Measurements from ENCODE around the gene EIF6.

The EIF6 gene

GRCh38 chr20:35293303-35294292 lies 9.0 kb upstream of the EIF6 start:
- DNase-seq (ENCODE audit: low read depth in 2 of 2) = no peak

GRCh38 chr20:35292504-35293285 lies 8.1 kb upstream of the EIF6 start:
- DNase-seq (ENCODE audit: low read depth in 2 of 2) = no peak

- no peak for DNase-seq (ENCODE audit: low read depth in 2 of 2)
Observed at GRCh38 chr20:35291654-35292503, 7.3 kb upstream of the EIF6 start, which contains the start of gene FAM83C. FAM83C (minus strand) TSS chr20:35292425; CDS start chr20:35292304, 121 bp downstream.

- DNase-seq (ENCODE audit: low read depth in 2 of 2) = no peak
Observed at GRCh38 chr20:35290887-35291417, 6.4 kb upstream of the EIF6 start.

DNA sequence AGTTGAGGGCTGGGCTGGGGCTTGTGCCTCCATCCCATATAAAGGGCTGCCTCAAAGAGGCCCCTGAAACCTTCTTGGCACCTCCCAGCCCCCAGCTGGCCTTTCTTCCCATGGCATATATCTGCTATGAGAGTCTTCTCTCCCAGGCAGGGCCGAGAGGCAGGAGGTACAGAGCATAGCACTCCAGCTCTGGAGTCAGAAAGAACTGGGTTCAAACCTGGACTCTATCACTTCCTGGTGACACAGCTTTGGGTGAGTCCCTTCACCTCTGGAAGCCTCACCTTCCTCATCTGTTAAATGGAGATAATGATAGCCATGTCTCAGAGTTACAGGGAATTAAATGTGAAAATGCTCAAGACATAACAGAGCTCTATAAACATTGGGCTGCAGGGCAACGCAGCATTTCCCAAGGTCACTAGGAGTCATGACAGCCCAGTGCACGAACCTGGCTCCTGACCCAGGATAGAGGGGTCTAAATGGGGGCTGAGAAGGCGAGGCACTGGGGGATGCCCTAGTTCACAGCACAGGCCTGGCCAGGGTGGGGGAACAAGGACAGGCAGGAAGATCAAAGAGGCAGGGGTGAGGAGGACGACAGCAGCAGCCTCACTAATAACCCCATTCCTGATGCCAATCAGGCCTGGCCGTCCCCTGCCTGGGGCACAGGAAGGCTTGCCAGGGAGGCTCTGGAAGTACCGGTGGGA lies 5.8 kb upstream of the EIF6 start:
- no peak for DNase-seq (ENCODE audit: low read depth in 2 of 2)

GRCh38 chr20:35288325-35289060 lies 3.9 kb upstream of the EIF6 start:
- no peak for DNase-seq (ENCODE audit: low read depth in 2 of 2)

DNA sequence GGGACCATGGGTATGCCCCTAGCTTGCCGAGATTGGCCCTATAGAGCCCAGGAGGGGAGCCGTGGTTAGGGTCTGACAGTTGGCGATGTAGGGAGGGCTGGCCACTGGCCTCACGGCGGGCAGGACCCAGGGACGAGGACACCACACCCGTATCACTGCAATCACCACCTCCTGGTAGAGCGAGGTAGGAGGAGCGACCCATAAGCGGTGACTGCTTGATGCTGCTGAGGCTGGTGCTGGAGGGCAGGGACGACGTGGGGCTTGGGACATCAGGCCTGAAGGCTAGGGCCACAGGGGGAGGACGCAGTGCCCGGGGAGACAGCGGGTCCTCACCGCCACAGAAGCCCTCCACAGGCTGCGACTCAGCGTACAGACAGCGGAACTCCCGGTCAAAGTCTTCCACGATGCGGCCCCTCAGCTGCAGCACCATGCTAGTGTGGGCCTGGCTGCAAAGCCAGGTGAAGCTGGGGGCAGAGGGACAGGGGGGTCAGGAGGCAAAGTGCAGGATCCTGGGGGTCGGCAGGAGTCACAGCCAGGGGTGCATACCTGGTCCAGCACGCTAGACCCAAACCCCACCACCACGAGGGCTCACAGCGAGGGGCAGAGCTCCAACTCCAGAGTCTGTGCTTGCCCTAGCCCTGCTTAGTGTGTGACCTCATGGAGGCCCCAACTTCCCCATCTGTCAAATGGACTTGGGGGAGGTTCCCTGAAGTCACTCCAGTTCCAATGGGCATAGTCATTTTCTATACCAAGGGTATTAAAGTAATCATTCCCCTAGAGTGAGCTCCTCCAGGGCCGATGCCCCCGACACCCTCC lies 3.1 kb upstream of the EIF6 start:
- no peak for DNase-seq (ENCODE audit: low read depth in 2 of 2)

DNA sequence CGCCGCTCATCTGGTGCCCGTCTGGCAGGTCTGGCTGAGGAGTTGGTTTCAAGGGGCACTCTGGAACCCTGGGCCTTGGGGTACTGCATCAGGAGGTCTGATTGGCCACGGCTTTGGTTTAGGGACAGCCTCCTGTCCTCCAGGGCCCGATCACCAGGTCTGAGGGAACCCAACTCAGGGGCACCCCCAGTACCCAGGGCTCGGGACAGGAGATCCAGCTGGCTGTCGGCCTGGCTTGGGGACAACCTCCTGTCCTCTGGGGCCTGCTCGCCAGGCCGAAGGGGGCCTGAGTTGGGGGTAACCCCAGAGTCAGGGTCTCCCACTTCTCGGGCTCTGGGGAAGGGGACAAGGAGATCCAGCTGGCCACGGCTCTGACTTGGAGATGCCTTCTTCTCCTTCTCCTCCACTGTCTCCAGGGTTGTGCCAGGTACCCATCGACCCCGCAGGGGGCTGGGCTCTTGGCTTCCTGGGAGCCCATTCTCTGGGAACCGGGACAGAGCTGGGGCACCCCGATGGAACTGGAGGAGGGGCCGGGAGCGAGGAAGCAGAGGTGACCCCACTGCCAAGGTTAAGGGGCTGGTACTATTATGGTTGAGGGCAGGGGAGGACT lies 2.4 kb upstream of the EIF6 start:
- no peak for DNase-seq (ENCODE audit: low read depth in 2 of 2)

GRCh38 chr20:35286077-35286898 lies 1.7 kb upstream of the EIF6 start:
- DNase-seq (ENCODE audit: low read depth in 2 of 2) = no peak

GRCh38 chr20:35285806-35286076 lies 1.2 kb upstream of the EIF6 start:
- no peak for DNase-seq (ENCODE audit: low read depth in 2 of 2)

GRCh38 chr20:35284992-35285805 lies 627 bp upstream of the EIF6 start:
- DNase-seq (ENCODE audit: low read depth in 2 of 2) = no peak

DNA sequence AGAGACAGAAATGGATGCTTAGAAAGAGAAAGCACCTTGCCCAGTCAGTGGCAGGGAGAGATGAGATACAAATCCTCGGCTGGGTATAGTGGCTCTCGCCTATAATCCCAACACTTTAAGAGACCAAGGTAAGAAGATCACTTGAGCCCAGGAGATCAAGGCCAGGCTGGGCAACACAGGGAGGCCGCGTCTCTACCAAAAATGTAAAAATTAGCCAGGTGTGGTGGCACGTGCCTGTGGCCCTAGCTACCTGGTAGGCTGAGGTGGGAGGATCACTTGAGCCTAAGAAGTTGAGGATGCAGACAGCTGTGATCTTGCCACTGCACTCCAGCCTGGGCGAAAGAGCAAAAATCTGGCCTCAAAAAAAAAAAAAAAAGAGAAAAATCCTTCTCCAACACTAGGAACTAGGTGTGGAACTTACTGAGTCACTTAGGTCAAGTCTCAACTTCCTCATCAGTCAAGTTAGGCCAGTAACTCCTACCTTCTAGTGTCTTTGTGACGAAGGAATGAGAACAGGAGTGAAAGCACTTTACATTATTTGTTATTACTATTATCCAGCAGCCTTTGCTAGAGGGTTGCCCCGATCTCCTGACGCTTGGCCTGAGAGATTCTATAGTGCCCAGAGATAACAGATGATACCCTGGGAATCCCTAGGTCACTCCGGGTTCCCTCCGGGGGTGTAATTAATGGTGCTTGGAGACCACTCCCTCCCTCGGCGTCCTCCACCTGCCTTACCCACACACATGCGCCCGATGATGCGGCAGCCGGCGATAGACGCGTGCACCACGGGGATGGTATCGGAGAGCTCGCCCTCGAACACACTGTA lies 918 bp downstream of the EIF6 start:
- no peak for DNase-seq (ENCODE audit: low read depth in 2 of 2)

DNA sequence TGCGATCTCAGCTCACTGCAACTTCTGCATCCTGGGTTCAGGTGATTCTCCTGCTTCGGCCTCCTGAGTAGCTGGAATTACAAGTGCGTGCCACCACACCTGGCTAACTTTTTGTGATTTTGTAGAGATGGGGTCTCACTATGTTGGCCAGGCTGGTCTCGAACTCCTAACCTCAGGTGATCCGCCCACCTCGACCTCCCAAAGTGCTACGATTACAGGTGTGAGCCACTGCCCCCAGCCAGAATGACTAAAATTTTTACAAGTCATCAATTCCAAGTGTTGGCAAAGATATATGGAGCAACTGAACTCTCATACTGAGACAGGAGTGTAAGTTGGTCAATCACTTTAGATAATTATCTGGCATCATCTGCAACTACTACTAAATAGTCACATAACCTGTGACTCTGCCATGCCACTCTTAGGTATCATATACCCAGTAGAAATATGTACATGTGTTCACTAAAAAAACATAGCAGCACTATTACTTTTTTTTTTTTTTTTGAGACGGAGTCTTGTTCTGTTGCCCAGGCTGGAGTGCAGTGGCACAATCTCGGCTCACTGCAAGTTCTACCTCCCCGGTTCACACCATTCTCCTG lies 3.0 kb downstream of the EIF6 start:
- DNase-seq (ENCODE audit: low read depth in 2 of 2) = no peak

DNA sequence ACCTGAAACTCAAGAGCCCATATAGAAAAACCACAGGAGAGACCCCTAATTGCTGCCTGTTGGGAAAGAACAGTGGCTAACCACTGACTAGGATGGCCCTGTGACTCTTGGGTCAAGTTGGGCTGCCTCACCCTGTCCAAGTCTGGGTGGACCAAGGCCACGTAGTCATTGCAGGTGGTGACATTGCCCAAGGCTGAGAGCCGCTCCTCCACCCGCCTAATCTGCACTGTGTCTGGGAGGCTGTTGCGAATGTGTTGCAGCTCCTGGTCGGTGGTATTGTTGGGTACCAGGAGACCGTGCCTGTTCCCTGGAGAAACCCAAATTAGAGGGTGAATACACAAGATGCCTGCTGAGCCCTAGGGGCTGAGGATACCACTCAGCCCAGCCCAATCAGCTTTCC lies 4.0 kb downstream of the EIF6 start:
- DNase-seq (ENCODE audit: low read depth in 2 of 2) = no peak

- no peak for DNase-seq (ENCODE audit: low read depth in 2 of 2)
Observed at GRCh38 chr20:35279533-35280174, 4.9 kb downstream of the EIF6 start.

DNA sequence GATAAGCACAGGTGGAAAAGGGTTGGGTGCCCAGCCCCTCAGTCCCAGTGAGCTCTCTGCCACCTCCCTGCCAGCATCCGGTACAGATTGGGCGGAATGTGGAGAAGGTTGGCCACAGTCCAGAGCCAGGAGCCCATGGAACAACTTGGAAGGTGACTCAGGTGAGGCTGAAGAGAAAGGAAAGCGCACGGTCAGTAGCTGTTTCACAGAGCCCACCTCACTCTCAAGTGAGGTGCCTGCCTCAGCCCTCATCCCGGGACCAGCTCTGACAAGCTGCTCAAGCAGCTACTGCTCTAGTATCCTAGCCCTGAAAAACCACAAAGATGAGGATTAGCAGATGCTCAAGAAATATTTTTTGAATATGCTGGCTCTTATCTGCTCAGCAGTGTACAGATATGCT lies 5.5 kb downstream of the EIF6 start:
- no peak for DNase-seq (ENCODE audit: low read depth in 2 of 2)

All from activated CD8-positive, alpha-beta memory T cell treated with anti-CD3 and anti-CD28 coated beads for 4 hours (primary cell).